Measurements from ENCODE around the gene KCNA5.

The KCNA5 gene

DNA sequence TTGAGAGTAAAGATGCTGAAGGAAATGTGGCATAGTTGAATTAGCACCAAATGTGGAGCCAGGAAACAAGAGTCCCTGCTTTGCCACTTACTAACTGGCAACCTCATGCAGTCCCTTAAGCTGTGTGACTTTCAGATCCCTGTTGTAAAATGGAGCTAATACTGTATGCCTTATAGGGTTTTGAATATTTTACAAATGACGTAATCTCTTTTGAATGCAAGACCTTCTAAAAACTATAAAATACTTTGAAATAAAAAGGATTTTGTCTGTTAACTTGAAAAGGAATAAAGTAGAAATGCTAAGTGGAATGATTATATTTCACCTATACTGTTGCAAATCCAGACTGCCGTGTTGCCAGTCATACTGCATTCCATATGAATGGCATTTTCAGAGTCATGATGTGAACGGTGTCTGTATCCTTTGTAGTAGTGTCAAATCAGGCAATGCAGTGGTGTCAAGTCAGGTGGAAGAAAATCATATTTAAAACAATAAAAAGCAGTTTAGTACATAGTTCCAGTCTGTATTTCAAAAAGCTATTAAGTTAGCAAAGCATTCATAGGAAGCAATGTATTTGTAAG is 21.3 kb downstream of the KCNA5 start:
- DNase-seq: no peak

DNA sequence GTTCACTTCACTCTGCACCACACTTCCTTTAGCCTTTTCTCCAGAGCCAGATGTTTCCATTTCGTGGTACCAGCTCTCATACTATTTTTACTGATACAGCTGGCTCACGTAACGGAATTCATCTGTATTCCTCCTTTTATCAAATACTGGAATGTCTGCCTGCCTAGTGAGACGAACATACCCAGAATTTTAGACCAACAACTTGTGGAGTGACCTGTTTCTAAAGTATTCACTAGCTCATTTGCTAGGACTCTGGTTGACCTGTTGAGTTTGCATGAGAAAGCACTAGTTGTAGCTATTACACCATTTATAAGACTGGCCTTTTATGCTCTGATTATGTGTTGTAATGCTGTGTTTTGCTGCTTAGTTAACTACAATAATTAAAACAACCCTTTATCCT is 22.6 kb downstream of the KCNA5 start:
- DNase-seq: no peak

GRCh38 chr12:5068126-5068525 is 24.4 kb downstream of the KCNA5 start:
- DNase-seq: no peak

GRCh38 chr12:5068619-5069018 is 24.9 kb downstream of the KCNA5 start:
- no peak for DNase-seq

- no peak for DNase-seq
These were observed 26.4 kb downstream of the KCNA5 start for GRCh38 chr12:5070090-5070489.

DNA sequence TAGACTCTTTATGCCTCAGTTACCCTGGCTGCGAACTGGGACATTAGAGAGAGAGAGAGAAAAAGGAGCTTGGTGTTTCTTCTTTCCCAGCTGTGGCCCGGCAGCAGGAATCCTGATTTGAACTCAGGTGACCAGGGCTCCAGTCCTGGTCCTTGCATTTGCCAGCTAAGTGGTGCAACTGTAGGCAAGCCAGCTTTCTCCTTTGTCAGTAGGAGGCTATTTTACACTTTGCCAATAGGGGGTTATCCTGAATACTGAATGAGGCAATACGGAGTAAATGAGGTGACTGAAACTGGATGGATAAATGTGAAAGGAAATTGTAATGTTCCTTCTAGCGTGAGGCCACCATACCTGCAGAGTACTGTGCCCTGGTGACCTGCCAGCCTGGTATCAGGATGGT is 27.8 kb downstream of the KCNA5 start:
- no peak for DNase-seq

GRCh38 chr12:5072311-5072710 is 28.6 kb downstream of the KCNA5 start:
- DNase-seq: no peak

DNA sequence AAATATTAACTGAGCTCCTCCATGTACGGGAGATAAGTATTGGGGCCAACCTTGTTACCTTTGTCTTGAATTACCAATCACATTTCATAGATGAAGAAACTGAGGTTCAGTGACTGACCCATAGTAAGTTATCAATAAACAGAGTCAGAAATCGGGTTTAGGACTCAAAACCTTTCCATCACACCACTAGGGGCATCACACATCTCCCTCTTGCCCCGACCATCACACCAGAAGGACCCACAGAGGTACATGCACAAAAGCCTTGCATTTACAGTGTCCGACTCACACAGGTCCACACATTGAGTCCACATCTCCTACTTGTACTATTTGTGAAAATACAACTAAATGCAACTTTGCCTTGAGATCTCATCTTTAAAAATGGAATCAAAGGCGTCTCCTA is 29.4 kb downstream of the KCNA5 start:
- DNase-seq: no peak

- no peak for DNase-seq
These were observed 30.2 kb downstream of the KCNA5 start for GRCh38 chr12:5073853-5074252.

DNA sequence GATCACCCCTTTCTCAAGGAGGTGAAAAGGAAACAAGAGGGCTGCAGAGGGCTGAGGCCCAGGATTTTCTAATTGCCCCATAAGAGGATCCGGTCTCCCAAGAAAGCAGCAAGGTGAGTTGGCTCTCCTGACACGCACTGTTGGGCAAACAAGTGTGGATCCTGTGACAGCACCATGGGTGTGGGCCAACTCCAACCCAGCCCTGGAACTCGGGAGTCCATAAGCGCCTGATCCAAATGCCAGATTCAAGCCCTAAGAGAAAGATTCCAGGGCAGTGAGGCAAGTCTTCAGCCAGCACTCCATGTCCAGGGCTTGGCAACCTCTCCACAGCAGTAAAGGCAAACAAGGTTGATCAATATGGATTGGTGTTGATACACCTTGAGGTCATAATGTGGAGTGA is 33.1 kb downstream of the KCNA5 start:
- DNase-seq: no peak

GRCh38 chr12:5078423-5078822 is 34.7 kb downstream of the KCNA5 start:
- DNase-seq: no peak

GRCh38 chr12:5081016-5081415 is 37.3 kb downstream of the KCNA5 start:
- DNase-seq: no peak

- no peak for DNase-seq
These were observed 40.5 kb downstream of the KCNA5 start for GRCh38 chr12:5083955-5084849.

- no peak for DNase-seq
These were observed 42.2 kb downstream of the KCNA5 start for GRCh38 chr12:5085896-5086295.

- DNase-seq: no peak
These were observed 44.3 kb downstream of the KCNA5 start for GRCh38 chr12:5087831-5088554.

DNA sequence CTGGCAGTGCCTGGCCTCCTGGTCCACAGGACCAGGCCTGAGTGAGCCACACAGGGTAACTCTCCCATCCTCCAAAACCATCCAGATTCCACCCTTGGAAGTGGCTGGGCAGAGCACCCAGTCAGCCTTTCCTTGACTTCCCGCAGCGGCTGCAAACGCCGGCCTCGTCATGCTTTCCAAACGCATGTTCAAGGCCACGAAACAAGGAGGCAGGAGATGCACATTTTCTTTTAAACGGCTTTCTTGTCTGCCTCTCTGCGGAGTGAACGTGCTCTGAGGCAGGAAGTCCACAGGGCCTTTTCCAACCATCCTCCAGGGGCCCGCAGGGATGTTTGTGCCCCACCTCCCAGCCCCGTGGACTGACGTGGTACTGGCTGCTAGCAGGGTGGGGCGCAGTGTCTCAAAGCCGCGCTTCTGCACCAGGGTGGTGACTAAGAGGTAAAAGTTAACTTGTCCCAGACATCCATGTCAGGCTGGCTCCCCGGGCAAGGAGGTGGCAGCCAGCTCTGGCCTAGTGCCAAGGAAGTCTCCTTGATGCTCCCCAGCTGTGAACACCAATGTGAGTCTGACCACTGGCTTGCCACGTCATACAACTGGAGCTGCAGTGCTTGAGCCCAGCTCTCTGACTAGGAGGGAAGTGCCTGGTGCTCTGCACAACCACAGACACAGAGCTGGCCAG is 45.0 kb downstream of the KCNA5 start:
- no peak for DNase-seq

GRCh38 chr12:5094551-5094950 is 50.9 kb downstream of the KCNA5 start:
- DNase-seq: no peak

DNA sequence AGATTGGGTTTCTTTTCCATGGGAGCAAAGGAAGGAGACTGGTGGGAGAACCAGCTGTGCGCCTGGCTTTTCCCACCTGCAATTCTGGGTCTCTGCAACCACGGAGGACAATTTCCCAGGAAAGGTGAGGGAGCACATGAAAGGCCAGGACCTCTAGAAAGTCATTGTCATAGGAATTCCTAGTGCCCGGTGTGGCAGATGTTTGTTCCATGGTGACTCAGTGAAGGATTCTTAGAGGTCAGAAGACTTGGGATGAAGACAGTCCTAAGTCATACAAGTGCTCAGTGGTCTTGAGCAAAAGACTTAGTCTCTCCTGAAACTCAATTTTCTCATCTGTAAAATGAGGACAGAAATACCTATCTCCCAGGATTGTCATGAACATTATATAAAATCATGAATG is 51.3 kb downstream of the KCNA5 start:
- no peak for DNase-seq
